KOPT-K1 (cell line): ENCODE data around the gene ANKS1B.
"Not testable (repeated sequence)": the region's sequence is repeated elsewhere in the genome, so short reads cannot be mapped to it uniquely, and the experiment has no call there.

ENCODE experiments used
- H3K27ac ChIP-seq: fragments of 200-600 bp; sonication (generic); 2 replicates; pipeline ENCODE4 v1.5.1; 2016; ENCODE audit warnings: antibody characterized with exemption, mild to moderate bottlenecking, low read depth, low read length; ENCODE audit not compliant: poor library complexity, severe bottlenecking
- H3K36me3 ChIP-seq: fragments of 200-600 bp; sonication (generic); 2 replicates; pipeline ENCODE4 v1.5.1; 2017; ENCODE audit warnings: antibody characterized with exemption, mild to moderate bottlenecking, low read length, moderate library complexity; ENCODE audit not compliant: insufficient read depth
- H3K9me3 ChIP-seq: fragments of 200-600 bp; sonication (generic); 2 replicates; pipeline ENCODE4 v1.5.1; 2017; ENCODE audit warnings: antibody characterized with exemption, low read length, mild to moderate bottlenecking; ENCODE audit not compliant: insufficient read depth, poor library complexity, severe bottlenecking

The ANKS1B gene

GRCh38 chr12:98985156-98985555, 999.6 kb downstream of the ANKS1B start:
- H3K27ac ChIP-seq: no peak overlapping the region
- H3K36me3 ChIP-seq: no peaks in the 10 kb centered on the region
- H3K9me3 ChIP-seq: peaks cover 5% of the 10 kb centered on the region

- H3K36me3 ChIP-seq: no peaks in the 10 kb centered on the region
- H3K27ac ChIP-seq: no peak overlapping the region
- peaks cover 5% of the 10 kb centered on the region for H3K9me3 ChIP-seq
Observed at GRCh38 chr12:98983647-98984046, 1001.1 kb downstream of the ANKS1B start.

GRCh38 chr12:98980508-98980907, 1004.2 kb downstream of the ANKS1B start:
- Histone ChIP-seq H3K9me3 (peaks cover 5% of the 10 kb centered on the region), H3K27ac (no peak overlapping the region), H3K36me3 (no peaks in the 10 kb centered on the region)

GRCh38 chr12:98977186-98977585, 1007.5 kb downstream of the ANKS1B start:
- H3K9me3 ChIP-seq: no peaks in the 10 kb centered on the region
- H3K36me3 ChIP-seq: no peaks in the 10 kb centered on the region
- H3K27ac ChIP-seq: no peak overlapping the region

GRCh38 chr12:98974767-98975381, 1009.9 kb downstream of the ANKS1B start:
- Histone ChIP-seq H3K27ac (no peak overlapping the region), H3K9me3 (no peaks in the 10 kb centered on the region), H3K36me3 (no peaks in the 10 kb centered on the region)

GRCh38 chr12:98973395-98973794, 1011.3 kb downstream of the ANKS1B start:
- H3K36me3 ChIP-seq: no peaks in the 10 kb centered on the region
- no peak overlapping the region for H3K27ac ChIP-seq
- H3K9me3 ChIP-seq: no peaks in the 10 kb centered on the region

- H3K9me3 ChIP-seq: no peaks in the 10 kb centered on the region
- H3K27ac ChIP-seq: no peak overlapping the region
- H3K36me3 ChIP-seq: no peaks in the 10 kb centered on the region
Observed at GRCh38 chr12:98970950-98971349, 1013.8 kb downstream of the ANKS1B start.

- no peak overlapping the region for H3K27ac ChIP-seq
- no peaks in the 10 kb centered on the region for H3K9me3 ChIP-seq
- H3K36me3 ChIP-seq: no peaks in the 10 kb centered on the region
Observed at GRCh38 chr12:98970210-98970609, 1014.5 kb downstream of the ANKS1B start.

- H3K9me3 ChIP-seq: no peaks in the 10 kb centered on the region
- no peak overlapping the region for H3K27ac ChIP-seq
Observed at GRCh38 chr12:98968896-98969295, 1015.8 kb downstream of the ANKS1B start.

GRCh38 chr12:98957135-98957534, 1027.6 kb downstream of the ANKS1B start:
- not testable (repeated sequence) for H3K27ac ChIP-seq, H3K9me3 ChIP-seq, H3K36me3 ChIP-seq

More at GRCh38 chr12:98968896-98969295, 1015.8 kb downstream of the ANKS1B start:
- no peaks in the 10 kb centered on the region for H3K36me3 ChIP-seq

- no peaks in the 10 kb centered on the region for H3K9me3 ChIP-seq
- no peak overlapping the region for H3K27ac ChIP-seq
- H3K36me3 ChIP-seq: no peaks in the 10 kb centered on the region
Observed at GRCh38 chr12:98955284-98955683, 1029.5 kb downstream of the ANKS1B start.

- Histone ChIP-seq H3K36me3 (no peaks in the 10 kb centered on the region), H3K9me3 (no peaks in the 10 kb centered on the region), H3K27ac (no peak overlapping the region)
Observed at GRCh38 chr12:98954506-98954905, 1030.2 kb downstream of the ANKS1B start.

GRCh38 chr12:98951406-98951805, 1033.3 kb downstream of the ANKS1B start:
- Histone ChIP-seq H3K27ac (no peak overlapping the region), H3K9me3 (no peaks in the 10 kb centered on the region), H3K36me3 (no peaks in the 10 kb centered on the region)

- Histone ChIP-seq H3K9me3 (no peaks in the 10 kb centered on the region), H3K36me3 (no peaks in the 10 kb centered on the region), H3K27ac (no peak overlapping the region)
Observed at GRCh38 chr12:98948343-98948949, 1036.3 kb downstream of the ANKS1B start.

- H3K36me3 ChIP-seq: no peaks in the 10 kb centered on the region
Observed at GRCh38 chr12:98945864-98946263, 1038.9 kb downstream of the ANKS1B start.

GRCh38 chr12:98939926-98940325, 1044.8 kb downstream of the ANKS1B start:
- Histone ChIP-seq H3K9me3 (no peaks in the 10 kb centered on the region), H3K36me3 (no peaks in the 10 kb centered on the region), H3K27ac (no peak overlapping the region)

More at GRCh38 chr12:98945864-98946263, 1038.9 kb downstream of the ANKS1B start:
- Histone ChIP-seq H3K9me3 (no peaks in the 10 kb centered on the region), H3K27ac (no peak overlapping the region)
